GM18511 (cell line): ENCODE data around the gene COL4A4.
"Not testable (repeated sequence)": the region's sequence is repeated elsewhere in the genome, so short reads cannot be mapped to it uniquely, and the experiment has no call there.

ENCODE experiments used
- ATAC-seq: cut with Tn5 transposase; IDR thresholded peaks from one replicate; pipeline ENCODE4 v1.9.1; 2021; ENCODE audit warnings: mild to moderate bottlenecking, moderate library complexity; ENCODE audit not compliant: unreplicated experiment

Gene COL4A4

GRCh38 chr2:227163998-227164762 is at the start of gene COL4A4, which contains the start of gene COL4A3:
COL4A4 (minus strand) TSS chr2:227164205; CDS start chr2:227147483, 16,722 bp downstream.
COL4A3 (plus strand) TSS chr2:227164624; CDS start chr2:227164727, 103 bp downstream.
- ATAC-seq, result peak; percentile 57

DNA sequence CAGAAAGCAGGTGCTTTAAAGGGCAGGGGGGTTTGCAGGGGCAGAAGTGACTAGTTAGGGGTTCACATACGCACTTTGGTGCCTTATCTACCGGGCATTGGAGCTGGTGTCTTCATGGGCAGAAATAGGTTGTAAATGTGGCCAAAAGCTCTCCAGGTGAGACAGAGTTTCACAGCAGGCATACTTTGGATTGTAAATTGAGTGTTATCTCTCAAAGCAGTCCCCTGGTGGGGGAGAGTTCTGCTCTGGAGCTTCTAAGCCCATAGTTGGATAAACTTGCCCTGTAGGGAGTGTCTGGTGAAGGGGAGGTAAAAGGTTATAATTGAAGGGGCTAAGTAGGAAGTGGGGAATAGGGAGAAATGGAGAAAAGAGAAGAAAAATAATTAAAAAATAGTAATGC is 43.6 kb upstream of the COL4A4 start:
- no peak for ATAC-seq

DNA sequence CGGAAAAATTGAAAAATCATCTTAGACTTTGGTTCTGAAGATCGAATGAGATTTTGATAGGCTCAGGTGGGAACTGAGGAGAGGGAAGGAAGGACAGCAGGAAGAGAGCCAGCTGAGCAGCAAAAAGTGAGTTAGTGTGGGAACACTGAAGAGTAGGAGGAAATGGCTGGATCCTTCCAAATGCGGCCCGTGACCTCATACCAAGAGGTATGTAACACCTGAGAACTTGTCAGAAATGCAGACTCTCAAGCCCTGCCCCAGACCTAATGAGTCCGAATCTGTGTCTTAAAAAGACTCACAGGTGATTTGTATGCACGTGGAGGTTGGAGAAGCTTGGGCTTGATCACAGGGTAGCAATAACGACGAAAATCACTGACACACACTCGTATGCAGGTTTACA is 42.4 kb upstream of the COL4A4 start:
- ATAC-seq, result no peak

DNA sequence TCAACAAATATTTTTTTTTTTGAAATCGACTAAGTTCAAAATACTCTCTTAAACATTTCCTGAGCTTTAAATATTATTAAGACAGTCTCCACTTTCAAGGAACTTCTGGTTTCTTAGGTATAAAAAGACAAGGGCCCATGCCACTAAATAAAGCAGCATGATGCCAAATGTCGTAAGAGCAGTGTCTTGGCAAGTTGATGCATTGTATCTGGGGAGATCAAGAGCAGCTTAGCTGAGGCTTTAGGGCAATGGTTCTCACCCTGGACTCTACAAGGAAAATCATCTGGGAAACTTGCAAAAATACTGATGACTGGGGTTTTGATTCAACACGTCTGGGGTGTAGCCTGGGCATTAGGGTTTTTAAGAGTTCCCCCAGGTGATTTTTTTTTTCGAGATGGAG is 41.7 kb upstream of the COL4A4 start:
- no peak for ATAC-seq

DNA sequence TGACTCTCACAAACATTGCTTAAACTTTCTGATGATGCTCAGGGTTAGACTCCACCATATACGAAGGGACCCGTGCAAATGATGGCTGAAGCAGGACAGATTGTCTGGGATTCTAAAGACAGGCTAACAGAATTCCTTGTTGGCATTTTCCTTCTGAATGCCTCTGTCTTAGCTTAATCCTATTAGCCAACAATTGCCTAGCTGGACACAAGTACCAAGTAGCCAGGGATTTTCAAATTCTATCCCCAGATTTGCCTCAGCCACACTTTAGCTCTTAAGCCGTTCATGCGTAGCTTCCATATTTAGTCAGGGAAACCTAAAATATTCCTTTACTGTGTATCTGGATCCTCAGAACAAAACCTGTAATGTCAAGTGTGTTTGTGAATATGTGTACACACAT is 40.4 kb upstream of the COL4A4 start:
- ATAC-seq, result no peak

DNA sequence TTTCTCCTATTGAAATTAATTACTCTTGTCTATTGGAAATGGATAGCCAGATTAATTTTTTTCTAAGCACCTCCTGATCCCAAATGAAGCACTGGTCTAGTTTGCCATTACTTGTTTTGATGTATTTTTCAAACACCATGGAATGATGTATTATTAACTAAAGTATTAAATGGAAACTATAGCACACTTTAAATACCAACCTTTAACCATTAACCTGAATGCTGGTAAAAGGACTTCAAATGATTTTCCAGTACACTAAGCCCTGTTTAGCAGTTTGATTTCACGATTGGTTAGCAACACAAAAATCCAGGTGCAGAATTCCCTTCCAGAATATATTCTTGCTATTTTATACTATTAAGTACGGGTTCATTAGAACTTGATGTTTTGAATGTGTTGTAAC is 37.8 kb upstream of the COL4A4 start:
- ATAC-seq, result no peak

- no peak for ATAC-seq
Observed at GRCh38 chr2:227198866-227199265, 34.9 kb upstream of the COL4A4 start.

- no peak for ATAC-seq
Observed at GRCh38 chr2:227194219-227194618, 30.2 kb upstream of the COL4A4 start.

GRCh38 chr2:227192491-227192890 is 28.5 kb upstream of the COL4A4 start:
- no peak for ATAC-seq

DNA sequence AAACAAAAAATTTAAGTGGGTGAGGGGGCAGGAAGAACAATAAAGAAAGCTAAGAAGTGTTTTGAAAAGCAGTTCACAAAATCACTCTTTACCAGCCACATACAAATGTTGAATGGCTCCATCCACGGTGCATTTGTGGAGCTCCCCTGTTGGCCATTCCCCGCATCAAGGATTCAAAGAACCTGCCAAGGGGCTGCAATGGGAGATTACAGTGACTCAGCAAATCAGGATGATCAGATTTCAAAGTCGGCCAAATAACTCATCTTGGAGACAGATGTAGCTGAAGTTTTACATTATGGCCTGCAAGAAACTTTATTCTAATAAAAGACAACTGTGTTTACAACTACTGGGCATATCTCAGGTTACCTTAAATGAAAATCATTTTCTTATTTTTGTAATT is 27.4 kb upstream of the COL4A4 start:
- ATAC-seq, result no peak

GRCh38 chr2:227188292-227188691 is 24.3 kb upstream of the COL4A4 start:
- ATAC-seq, result peak; percentile 56

- no peak for ATAC-seq
Observed at GRCh38 chr2:227186751-227187150, 22.7 kb upstream of the COL4A4 start.

DNA sequence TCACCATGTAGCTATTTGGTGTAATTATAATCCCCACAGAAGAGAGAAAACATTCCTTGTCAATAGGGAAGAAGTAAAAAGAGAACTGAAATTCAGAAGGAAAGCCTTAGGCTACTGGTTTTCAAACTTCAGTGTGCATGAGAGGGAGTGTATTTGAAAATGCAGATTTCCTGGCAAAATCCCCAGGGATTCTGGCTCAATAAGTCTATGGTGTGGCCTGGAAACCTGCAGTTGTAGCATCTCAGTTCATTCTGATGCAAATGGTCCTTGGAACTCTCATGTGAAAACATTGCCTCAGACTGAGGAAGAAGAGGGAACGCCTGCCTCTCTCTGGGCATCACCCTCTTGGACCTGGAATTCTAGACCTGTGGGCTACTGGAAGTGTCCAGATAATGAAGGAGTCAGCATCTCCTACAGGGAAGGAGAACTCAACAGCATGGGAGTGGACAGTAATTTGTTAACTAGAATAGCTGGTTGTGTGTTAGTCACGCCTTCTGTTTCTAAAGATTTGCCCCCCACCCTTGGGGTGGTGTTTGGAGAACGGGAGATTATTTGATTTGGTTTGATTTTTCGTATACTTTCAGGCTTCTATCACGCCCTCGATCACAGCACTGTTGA is 21.7 kb upstream of the COL4A4 start:
- no peak for ATAC-seq

GRCh38 chr2:227183657-227184367 is 19.8 kb upstream of the COL4A4 start:
- no peak for ATAC-seq

DNA sequence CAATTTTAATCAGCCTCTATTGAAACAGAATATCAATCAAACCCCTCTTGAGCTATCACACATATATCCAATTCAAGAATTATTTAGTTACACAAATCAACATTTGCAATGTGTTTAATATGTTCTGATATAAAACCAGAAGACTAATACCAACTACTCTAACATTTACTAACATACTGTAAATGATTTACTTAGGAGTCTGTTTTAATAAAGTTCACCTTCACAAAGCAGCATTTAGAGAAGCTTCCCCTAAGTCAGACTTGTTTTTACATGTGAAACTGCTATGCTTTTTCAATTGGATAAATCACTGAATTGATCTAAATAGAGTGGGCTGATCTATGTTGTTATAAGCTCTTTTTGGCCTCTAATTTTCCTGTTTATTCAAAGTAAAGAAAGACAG is 18.8 kb upstream of the COL4A4 start:
- no peak for ATAC-seq

DNA sequence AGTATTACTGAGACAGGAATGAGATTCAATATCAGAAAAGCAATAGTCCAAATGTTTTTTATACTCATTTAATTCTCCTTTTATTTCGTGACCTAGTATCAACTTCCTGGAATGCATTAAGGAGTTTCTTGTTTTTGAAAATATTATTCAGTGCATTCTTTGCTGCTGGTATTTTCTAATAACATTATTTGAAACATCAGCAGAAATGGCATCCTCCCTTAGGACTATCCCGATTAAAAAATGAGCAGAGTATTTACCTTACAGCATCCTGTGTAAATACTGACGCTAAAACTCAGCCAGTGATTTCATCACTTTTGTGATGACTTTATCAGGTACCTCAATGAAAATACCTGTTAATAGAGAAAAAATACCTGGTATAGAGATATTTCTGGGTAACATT is 16.8 kb upstream of the COL4A4 start:
- no peak for ATAC-seq

GRCh38 chr2:227179988-227180685 is 16.1 kb upstream of the COL4A4 start:
- ATAC-seq, result no peak

- ATAC-seq, result no peak
Observed at GRCh38 chr2:227177592-227178336, 13.8 kb upstream of the COL4A4 start.

GRCh38 chr2:227171779-227172178 is 7.8 kb upstream of the COL4A4 start:
- ATAC-seq, result not testable (repeated sequence)

DNA sequence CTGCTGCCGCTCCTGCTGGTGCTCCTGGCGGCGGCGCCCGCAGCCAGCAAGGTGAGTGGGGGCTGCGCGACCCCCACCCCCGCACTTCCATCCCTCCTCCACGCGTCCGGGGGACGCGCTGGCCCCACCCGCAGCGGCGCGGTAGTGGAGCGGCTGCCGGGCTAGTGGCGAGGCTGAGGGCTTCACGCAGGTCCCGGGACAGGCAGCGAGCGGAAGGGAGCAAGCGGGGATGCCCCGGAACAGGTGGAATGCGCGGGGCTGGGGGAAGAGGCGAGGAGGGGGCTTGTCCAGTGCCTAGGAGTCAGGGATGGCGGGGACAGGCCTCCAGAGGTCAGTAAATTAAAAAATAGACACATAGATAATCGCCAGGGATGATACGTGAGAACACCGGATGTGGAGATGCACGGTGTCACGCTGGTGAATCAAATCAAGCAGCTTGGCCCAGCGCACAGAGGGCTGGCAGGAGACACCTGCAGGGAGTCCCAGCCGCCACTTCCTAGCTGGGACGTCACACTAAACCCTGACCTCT is 822 bp upstream of the COL4A4 start:
- peak; percentile 74 for ATAC-seq
